HG03442 (cell line): ENCODE data around the gene UVRAG.

Experiments
- ATAC-seq: cut with Tn5 transposase; IDR thresholded peaks from one replicate; pipeline ENCODE4 v1.9.1; 2021; ENCODE audit warnings: mild to moderate bottlenecking, moderate library complexity; ENCODE audit not compliant: unreplicated experiment

UVRAG gene

GRCh38 chr11:76156971-76157427 is 342.0 kb downstream of the UVRAG start:
- no peak for ATAC-seq

- no peak for ATAC-seq
Measured at GRCh38 chr11:76157891-76158290, 342.9 kb downstream of the UVRAG start.

- ATAC-seq: no peak
Measured at GRCh38 chr11:76158394-76159302, 343.6 kb downstream of the UVRAG start.

- no peak for ATAC-seq
Measured at GRCh38 chr11:76159303-76159937, 344.4 kb downstream of the UVRAG start.

- no peak for ATAC-seq
Measured at GRCh38 chr11:76159983-76160661, 345.1 kb downstream of the UVRAG start.

- ATAC-seq: no peak
Measured at GRCh38 chr11:76160856-76161255, 345.8 kb downstream of the UVRAG start.

- ATAC-seq: no peak
Measured at GRCh38 chr11:76161261-76161961, 346.4 kb downstream of the UVRAG start.

- ATAC-seq: no peak
Measured at GRCh38 chr11:76162336-76163288, 347.6 kb downstream of the UVRAG start.

GRCh38 chr11:76163289-76163880 is 348.4 kb downstream of the UVRAG start:
- ATAC-seq: no peak

- ATAC-seq: no peak
Measured at GRCh38 chr11:76164081-76164480, 349.1 kb downstream of the UVRAG start.

GRCh38 chr11:76164861-76165751 is 350.1 kb downstream of the UVRAG start:
- no peak for ATAC-seq

- peak; percentile 62 for ATAC-seq
Measured at GRCh38 chr11:76166314-76166713, 351.3 kb downstream of the UVRAG start.

GRCh38 chr11:76167590-76167989 is 352.6 kb downstream of the UVRAG start:
- ATAC-seq: no peak

- ATAC-seq: peak; percentile 51
Measured at GRCh38 chr11:76169473-76169896, 354.5 kb downstream of the UVRAG start.

GRCh38 chr11:76170468-76170867 is 355.5 kb downstream of the UVRAG start:
- no peak for ATAC-seq

GRCh38 chr11:76172583-76172982 is 357.6 kb downstream of the UVRAG start:
- ATAC-seq: no peak

- no peak for ATAC-seq
Measured at GRCh38 chr11:76173663-76174062, 358.7 kb downstream of the UVRAG start.

GRCh38 chr11:76174330-76174729 is 359.3 kb downstream of the UVRAG start:
- no peak for ATAC-seq
